ENCODE data around the gene LHFPL4. TPM values are rescaled to one million over a fixed set of nuclear protein-coding genes. Genes with fewer than 3 reads are reported as not detected.

LHFPL4 gene
- total and polyA plus RNA-seq, 2 of the 4 experiments (the other 2 are of a cell fraction): not detected

DNA sequence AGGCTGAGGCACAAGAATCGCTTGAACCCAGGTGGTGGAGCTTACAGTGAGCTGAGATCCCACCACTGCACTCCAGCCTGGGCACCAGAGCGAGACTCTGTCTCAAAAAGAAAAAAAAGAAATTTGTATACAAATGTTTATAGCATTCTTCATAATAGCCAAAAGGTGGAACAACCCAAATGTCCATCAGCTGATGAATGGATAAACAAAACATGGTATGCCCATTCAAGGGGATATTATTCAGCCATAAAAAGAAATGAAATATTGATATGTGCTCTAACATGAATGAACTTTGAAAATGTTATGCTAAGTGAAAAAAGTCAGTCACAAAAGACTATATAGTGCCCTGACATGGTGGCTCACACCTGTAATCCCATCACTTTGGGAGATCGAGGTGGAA is 11.4 kb downstream of the LHFPL4 start:
- DNase-seq: no peak
- intact Hi-C loops (cut with micrococcal nuclease) (no loop called here), in situ Hi-C loops (cut with MboI; ENCODE audit: low sequenced_read_pairs) (no loop called here), dilution Hi-C loops (cut with HindIII; ENCODE audit: low sequenced_read_pairs, unreplicated experiment) (no loop called here)
- H2BK5ac ChIP-seq (ENCODE audit: low read depth, low read length, poor library complexity, severe bottlenecking): no peak overlapping the region
- TF ChIP-seq, protein P1, sequence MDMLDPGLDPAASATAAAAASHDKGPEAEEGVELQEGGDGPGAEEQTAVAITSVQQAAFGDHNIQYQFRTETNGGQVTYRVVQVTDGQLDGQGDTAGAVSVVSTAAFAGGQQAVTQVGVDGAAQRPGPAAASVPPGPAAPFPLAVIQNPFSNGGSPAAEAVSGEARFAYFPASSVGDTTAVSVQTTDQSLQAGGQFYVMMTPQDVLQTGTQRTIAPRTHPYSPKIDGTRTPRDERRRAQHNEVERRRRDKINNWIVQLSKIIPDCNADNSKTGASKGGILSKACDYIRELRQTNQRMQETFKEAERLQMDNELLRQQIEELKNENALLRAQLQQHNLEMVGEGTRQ (IDR thresholded peaks at IDR 0.05; ENCODE audit: low read depth, low read length): no peak
- TF ChIP-seq MXI1 (IDR thresholded peaks at IDR 0.05; ENCODE audit: borderline replicate concordance, low read depth, low read length) (no peak), POLR2A (IDR thresholded peaks at IDR 0.05; ENCODE audit: low read depth, low read length) (no peak), CHD1 (IDR thresholded peaks at IDR 0.05; ENCODE audit: low read depth, low read length) (no peak), BHLHE40 (IDR thresholded peaks at IDR 0.05; ENCODE audit: low read depth, low read length) (no peak), RAD21 (IDR thresholded peaks at IDR 0.05; ENCODE audit: low read length) (no peak)
- H3K9me1 ChIP-seq (ENCODE audit: insufficient read depth, low read length): no peaks in the 10 kb centered on the region
- no peaks in the 10 kb centered on the region for H3K9me3 ChIP-seq (ENCODE audit: control insufficient read depth, insufficient read depth, low read length)
- H3K4ac ChIP-seq (ENCODE audit: low read depth, low read length): no peak overlapping the region
- 40% methylated on average over 1 of the region's 3 CpGs; no CpG with 5 or more reads in 1 of the 2 experiments for WGBS, 2 experiments (ENCODE audit: extremely low coverage in 2 of 2, insufficient read length in 1 of 2)
- H2BK120ac ChIP-seq (ENCODE audit: low read depth, low read length): no peak overlapping the region
- no peak overlapping the region for H3K14ac ChIP-seq (replicated peaks; ENCODE audit: low read depth, low read length)
- no peaks in the 10 kb centered on the region for H3K4me1 ChIP-seq (ENCODE audit: control insufficient read depth, insufficient read depth, low read length)
- no peak overlapping the region for H3K9ac ChIP-seq (ENCODE audit: low read depth, low read length)
- H3K36me3 ChIP-seq (ENCODE audit: control insufficient read depth, insufficient read depth, low read length): no peaks in the 10 kb centered on the region
- no peak overlapping the region for H4K8ac ChIP-seq (ENCODE audit: low read depth in 2 of 2, low read length in 2 of 2)
- no peak overlapping the region for H3K27ac ChIP-seq (ENCODE audit: insufficient read depth, low read length)
- no TSS peak for BruUV-seq (replicated peaks)
- no peak overlapping the region for H2AK9ac ChIP-seq (replicated peaks; ENCODE audit: low read depth, low read length, poor library complexity)
- no peak overlapping the region for H2BK20ac ChIP-seq (ENCODE audit: low read depth, low read length)
- no peak overlapping the region for H4K5ac ChIP-seq (ENCODE audit: low read depth, low read length)
- H2AFZ ChIP-seq (replicated peaks; ENCODE audit: low read length, poor library complexity): no peak overlapping the region
- POLR2A ChIA-PET (ENCODE audit: unreplicated experiment): no interaction called here
- peaks cover 2% of the 10 kb centered on the region; the same call in 1 of the 2 replicates for H3K27me3 ChIP-seq (ENCODE audit: control insufficient read depth, insufficient read depth, low read length)
- H3K18ac ChIP-seq (ENCODE audit: low read depth, low read length): no peak overlapping the region
- no peak overlapping the region for H4K91ac ChIP-seq (ENCODE audit: insufficient read depth, low read depth, low read length)
- no peaks in the 10 kb centered on the region for H4K20me1 ChIP-seq (ENCODE audit: insufficient read depth, low read length)
- no peak overlapping the region for H3K4me2 ChIP-seq (ENCODE audit: low read depth, low read length)
- CTCF ChIA-PET: no interaction called here
- no peaks in the 10 kb centered on the region for H3K79me1 ChIP-seq (ENCODE audit: low read depth in 1 of 2, low read length in 2 of 2)
- H3K4me3 ChIP-seq (ENCODE audit: insufficient read depth, low read depth, low read length): no peak overlapping the region
- H2AK5ac ChIP-seq (ENCODE audit: low read depth, low read length): no peak overlapping the region
- no peak overlapping the region for H3K56ac ChIP-seq (ENCODE audit: extremely low read depth, insufficient read depth, low read length)
- H2BK15ac ChIP-seq (ENCODE audit: low read depth, low read length): no peak overlapping the region
- ATAC-seq (ENCODE audit: low read depth): no peak
- H3K23ac ChIP-seq (ENCODE audit: low read depth, low read length): no peak overlapping the region
